GM19455 (cell line): ENCODE results near the gene NUB1.

Experiments used
- ATAC-seq: cut with Tn5 transposase; IDR thresholded peaks from one replicate; pipeline ENCODE4 v1.9.1; 2021; ENCODE audit not compliant: unreplicated experiment

The NUB1 gene

DNA sequence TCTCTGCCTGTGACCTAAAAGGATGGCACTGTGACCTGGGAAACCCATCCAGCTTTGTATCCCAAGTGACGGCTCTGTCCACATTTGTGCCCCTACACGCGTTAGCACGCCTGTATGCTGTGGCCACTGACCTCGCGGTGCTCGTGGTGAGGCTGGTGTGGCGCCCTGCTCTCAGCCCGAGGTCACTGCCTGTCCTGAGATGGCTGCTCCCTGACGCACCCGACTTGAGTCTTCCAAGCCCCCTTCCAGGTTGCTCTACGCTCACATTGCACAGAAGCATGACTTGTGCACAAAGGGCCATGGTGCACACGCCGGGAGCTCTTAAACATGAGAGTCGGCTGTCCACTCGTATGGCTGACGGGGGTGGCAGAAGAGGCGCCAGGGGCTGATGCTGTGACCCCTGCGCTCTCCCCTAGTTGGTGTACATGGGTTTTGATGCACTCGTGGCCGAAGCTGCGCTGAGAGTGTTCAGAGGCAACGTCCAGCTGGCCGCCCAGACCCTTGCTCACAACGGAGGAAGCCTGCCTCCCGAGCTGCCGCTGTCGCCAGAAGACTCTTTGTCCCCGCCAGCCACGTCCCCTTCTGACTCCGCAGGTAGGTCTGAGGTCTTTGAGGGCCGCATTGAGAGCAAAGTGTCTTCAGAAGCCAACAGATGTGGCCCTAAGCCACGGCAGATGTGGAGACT is 34.7 kb downstream of the NUB1 start:
- no peak for ATAC-seq

DNA sequence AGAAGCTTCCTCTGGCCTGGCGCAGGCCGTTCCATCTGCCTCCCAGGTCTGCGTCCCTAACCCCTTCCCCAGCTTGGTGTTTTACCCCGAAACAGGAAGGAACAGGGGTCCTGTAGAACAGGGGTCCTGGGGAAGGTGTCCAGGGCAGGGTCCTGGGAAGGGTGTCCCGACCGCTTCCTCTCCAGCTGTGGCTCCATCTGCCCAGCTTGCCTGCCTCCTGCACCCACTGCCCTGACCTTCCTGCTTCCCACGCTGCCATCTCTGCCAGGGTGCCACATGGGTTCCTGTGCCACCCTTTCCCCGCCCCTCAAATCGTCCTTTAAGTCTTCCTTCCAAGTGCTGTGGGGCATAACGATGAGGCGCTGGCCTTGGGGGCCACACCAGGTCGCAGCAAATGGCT is 35.8 kb downstream of the NUB1 start:
- ATAC-seq = no peak

DNA sequence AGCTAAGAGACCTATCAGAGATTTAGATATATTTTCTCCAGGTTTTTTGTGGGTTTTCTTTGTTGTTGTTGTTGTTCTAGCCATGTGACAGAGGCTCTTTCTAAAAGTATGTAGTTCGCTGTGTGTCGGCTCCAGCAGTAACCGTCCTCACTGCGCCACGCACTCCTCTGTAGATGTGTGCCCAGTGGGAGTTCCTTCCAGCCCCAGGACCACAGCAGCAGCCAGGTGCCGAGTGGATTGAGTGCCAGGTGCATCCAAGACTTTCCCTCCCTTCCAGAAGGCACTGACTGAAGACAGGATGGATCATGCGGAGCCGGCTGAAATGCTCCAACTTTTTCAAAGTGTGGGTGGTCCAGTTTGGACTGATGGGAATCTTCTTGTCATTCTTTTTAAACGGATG is 36.4 kb downstream of the NUB1 start:
- no peak for ATAC-seq

DNA sequence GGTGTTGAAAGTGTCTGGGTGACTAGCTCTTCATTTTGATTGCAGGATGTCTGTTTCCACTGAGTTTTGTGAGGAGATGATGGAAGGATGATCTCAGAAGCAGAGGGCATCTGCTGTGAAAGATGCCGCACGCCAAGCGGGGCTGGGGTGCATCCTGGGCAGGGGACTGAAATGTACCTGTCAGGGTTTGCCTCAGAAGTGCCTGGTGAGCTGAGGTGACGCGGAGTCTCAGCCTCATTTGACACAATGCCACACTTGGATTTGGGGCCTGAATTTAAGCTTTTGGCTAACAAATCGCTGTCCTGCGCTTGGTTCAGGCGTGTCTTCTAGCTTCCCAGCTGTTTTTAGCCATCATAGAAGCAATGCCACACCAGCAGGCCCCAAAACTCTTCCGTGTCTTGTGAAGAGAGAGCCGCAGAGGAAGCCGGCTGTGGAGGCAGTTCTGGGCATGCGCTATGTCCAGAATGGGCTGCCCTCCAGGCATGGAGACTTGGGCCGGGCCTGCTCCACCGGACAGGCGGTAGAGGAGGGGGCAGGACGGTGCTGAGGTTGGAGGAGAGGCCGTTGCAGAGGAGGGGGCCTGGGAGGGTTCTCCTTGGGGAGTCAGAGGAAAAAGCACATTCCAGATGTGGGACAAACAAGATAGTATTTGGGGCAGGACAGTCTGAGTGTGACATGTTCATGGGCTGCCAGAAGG is 37.0 kb downstream of the NUB1 start:
- ATAC-seq = no peak

DNA sequence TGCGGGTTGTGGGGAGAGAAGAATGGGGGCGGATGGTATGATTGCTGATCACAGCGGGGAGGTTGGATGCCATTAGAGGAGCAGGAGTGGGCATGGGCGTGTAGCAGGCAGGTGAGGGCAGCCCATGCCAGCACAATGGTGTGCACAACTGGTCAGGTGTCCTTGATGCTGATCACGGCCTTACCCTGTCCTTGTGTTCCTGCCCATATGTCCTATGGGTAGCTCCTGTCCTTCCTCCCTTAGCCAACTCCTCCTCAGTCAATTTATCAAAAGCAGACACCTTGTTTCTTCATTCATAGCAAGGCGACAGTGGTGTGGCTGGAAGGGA is 37.5 kb downstream of the NUB1 start:
- ATAC-seq = no peak

DNA sequence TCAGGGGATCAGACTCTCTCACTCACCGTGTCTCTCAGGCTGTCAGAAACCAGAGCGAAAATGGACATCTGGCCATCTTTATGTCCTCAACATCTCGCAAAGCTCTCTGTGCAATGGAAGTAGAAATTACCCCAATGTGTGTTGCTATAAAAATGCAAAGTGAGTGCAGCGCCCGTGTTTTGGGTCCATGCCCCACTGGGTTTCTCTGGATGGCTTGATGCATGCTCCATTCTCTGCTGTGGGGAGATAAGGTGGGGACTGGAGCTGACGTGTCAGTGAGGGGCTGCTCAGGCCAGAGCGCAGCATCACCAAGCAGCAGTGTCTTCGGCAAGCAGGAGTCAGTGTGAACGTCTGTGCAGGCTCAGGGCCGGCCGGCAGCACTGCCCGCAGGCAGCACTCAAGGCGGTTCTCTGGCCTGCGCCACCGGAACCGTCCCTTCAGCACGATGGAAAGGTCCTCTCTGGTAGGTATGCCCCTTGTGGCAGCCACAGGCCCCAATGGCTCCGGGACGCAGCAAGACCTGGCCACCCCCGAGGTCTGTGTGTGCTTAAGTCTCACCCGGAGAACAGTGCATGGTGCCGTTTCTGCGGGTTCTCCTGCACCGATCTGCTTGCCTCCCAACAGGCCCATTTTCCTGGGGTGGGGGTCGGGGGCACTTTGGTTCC is 38.1 kb downstream of the NUB1 start:
- ATAC-seq = no peak

DNA sequence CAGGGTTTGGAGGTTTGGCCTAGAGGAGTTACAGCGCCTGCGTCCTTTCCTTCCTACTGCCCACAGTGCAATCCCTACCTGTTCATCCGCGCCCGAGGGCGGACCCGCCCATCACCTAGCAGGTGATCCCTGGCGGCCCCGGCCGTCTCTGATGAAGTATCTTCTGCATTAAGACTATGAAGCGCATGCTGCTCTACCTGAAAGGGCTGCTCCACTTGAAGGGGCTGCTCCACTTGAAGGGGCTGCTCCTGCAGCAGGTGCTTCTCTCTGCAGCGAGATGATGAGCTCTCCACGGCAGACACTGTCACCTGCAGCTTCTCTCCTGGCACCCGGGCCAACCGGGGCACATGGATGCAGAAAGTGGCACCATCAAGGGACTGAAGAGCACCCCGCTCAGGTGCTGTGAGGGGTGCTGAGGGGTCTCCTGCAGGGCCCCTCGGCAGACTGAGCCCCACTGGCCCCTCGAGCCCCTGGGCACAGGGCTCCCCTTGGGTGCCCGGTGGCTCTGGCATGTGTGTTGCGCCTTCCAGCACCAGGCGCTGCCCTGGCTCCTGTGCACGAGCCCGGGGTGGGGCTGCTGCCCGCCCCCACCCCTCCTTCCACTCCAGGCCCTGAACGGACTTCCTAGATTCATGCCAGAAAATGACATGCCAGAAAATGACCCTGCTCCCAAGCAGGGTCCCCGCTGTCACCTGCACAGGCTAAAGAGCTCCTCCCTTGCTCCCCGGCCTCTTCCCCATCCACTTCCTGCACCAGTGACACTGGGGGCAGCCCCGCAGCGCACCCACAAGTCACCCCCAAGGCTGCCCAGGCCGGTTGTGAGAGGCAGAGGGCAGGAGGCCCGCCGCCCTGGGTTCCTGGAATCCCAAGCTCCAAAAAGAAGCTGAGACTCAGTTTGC is 38.8 kb downstream of the NUB1 start:
- no peak for ATAC-seq

DNA sequence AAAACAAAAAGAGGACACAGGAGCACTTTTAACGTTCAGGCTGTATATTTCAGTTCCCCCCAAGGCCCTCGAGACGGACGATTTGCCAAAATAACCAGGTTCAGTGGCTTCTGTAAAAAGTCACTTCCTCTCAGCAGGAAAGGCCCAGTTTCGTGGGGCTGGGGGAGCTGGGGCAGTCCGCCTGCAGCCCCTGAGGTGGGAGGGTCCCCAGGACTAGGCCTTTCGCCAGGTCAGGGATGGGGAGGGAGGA is 39.4 kb downstream of the NUB1 start:
- ATAC-seq = no peak

DNA sequence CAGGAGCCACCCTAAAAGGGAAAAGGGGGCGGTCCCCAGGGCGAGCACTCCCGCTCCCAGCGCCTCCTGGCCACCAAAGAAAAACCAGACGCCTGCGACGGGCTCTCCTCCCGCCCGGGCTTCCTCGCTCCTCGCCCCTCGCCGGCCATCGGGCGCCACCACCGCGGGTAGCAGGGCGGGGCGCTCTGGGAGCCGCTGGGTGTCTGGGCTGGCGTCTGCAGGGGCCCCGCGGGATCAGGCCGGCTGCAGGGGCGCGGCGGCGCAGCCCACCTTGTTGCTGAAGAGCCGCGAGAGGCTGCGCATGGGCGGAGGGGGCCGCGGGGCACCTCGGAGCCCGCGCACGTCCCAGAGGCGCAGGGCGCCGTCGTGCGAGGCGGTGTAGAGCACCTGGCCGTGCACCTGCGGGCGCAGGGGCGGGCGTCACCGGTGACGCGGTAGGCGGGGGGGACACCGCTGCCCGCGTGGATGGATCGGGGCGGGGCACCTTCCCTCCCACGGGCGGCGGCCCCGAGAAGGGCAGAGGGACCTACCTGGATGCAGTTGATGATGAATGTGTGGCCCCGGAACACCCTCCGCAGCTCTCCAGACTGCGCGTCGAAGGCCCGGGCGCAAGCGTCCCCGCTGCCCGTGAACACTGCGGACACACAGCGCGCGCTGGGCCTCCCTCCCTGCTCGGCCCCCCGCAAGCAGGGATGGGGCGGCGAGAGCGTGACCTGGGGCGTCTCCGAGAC is 39.9 kb downstream of the NUB1 start:
- ATAC-seq = no peak

DNA sequence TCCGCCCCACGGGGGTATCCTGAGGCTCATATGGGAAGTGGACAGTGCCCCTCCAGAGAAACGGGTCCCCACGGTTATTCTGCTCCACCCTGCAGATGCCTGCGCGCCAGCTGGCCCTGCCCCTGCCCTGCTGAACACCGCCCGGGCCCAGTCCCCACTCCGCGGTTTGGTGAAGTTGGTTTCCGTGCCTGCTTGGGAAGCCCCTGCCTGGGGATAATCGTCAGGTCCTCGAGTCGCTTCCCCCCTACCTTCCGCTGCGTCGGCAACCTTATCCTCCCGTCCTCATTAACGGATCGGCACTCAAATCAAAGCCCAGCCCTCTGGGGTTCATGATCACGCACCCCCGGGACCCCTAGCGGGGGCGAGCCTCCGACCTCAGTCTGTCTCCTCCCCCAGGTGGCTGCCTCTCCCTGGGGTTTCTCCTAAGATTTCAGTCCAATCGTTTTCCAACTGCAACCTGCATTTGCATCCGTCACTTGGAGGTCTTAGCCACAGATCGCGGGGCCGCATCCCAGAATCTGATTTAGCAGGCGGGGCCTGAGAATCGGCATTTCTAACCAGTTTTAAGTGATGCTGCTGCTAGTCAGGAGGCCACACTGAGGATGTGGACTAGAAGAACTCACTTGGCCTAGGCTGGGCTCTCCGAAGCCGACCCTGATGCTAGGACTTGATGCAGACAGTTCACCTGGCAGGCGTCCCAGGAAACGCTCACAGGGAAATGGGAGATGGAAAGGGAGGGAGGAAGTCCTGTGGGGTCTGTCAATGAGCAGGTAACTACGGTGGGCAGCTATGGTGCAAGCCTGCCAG is 40.7 kb downstream of the NUB1 start:
- ATAC-seq = no peak

DNA sequence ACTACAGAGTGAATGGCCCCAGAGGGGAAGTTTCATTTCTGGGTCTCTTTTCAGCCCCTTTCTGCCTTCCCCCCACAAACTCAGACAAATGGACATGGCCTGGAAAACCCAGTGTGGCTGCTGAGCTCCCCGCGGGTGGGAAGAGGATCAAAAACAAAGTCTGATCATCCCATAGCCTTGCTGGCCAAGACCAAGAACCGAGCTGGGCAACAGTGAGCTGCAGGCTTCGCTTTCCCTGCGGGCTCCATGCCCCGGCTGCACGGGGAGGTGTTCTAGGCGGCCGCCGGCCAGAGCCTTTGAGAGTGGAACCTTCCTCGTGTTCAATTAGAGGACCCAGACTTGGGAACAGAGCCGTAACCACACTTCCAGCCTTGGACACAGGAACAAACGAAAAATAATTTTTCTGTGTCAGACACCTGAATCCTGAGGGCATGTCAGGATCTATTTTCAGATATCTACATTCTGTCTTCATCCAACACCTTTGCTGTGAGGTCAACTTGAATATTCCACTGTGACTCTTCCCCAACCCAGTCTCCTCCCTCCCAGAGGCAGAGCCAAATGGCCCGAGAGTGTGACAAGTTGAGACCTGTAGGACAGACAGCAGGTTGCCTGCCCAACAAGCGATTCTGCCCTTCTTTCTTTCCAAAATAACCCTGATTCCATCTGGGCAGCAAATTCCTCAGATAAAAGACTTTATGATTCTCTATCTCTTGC is 42.2 kb downstream of the NUB1 start:
- ATAC-seq = no peak

DNA sequence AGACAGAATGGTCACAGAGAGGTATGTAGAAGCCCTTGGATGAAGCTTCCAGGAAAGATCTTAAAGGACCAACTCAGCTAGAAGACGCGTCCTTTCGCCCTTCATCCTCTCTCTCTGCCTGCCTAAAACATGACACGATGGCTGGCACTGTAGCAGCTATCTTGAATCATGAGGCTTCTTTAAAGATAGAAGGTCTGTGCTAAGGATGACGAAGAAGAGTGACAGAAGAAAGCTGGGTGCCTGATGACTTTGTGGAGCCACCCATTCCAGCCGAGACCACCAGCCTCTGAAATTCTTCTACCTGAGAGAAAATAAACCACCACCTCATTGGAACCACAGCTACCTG is 42.7 kb downstream of the NUB1 start:
- ATAC-seq = no peak

DNA sequence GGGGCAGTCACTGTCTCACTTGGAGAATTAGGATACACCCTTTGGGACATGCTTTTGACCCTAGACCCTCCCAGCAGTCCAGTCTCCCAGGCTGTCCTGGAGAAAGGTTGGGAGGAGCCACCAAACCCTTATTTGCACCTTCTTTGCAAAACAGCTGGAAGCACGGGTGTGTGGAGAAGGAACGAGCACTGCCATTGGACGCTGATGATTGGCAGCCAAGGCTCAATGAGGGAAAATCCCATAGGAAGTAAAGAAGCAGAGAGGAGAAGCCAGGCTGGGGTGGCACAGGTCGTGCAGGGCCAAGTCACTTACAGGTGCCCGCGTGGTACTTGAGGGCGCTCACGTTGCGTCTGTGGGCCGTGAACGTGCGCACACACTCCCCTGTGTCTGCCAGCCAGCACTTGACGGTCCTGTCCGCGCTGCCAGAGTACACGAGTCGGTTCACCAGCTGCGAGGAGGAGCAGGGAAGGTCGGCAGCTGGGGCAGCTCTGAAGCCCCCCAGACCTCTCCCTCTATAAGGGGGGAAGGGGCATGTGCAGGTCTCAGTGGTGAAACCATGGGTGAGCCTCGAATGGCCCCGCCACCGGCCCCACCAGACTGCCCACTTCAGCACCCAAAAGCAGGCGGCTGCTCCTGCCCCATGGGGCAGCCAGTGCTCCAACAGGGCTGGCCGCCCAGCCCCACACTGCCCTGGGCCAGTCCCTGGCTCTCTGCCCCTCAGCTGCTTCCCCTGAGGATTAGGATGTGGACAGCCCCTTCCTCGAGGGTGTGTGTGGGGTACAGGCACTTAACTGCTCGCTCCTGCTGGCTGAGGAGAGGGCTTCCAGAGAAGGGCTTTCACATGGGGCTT is 43.4 kb downstream of the NUB1 start:
- no peak for ATAC-seq

DNA sequence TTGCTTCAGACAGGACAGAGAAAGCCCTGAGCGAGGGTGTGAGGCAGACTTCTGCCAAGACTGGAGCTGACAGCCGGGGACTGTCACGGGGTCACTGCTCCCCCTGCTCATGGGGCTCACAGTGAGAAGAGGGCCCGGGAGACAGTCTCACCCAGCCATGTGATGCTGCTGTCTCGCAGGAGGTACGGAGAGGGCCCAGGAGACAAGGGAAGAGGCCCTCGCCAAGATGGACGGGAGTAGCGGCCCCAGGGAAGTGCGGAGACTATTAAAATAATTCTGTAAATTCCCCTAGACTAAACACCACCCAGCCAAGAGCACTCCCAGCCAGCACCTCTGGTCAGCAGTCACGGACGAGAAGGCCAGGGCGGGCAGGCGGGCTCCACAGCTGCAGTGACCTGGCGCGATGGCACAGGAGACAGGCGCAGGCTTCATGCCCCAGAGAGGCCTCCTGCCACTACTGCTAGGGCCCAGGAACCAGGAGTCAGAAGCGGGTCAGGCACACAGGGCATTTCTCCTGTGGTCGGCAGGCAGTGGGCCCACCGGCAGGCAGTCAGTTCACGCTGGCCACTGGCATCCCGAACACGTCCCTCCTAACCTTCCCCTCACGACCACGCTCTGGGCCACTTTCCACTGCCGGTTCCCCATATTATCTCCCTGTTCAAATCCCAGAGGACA is 44.2 kb downstream of the NUB1 start:
- no peak for ATAC-seq

DNA sequence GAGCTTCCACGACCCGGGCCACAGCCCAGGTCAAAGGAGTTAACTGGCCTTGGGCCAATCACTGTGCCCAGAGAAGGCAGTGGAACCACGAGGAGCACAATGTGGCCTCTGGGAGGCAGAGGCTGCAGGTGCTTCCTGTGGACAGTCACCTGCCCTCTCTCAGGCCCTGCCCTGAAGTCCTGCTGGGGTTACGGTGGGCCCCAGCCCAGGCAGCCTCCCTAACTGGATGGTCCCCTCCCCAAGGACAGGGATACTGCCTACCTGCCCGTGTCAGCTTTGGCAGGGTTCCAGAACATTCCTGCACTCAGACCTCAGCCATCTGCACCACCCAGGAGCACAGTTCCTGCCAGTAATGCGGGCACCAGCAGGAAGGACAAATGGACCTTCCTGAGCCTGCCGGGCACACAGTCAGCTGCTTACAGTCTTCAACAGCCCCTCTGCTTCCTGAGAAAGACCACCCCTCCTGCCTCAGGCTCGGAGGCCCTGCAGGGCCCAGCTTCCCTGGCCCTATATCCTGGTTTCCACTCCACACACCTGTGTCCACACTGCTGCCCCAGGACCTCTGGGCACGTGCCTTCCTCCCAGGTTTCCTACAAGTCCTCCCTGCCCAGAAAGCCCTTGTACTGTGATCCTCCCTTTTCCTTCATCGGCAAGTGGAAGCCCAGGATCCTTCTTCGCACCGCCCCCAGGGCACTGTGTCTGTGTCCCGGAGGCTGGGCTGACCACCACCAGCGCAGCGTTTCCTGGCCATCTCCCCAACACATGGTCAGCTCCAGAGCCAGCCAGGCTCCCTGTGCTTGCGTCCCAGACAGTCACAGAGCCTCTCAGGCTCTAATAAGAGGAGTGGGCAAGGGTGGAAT is 44.9 kb downstream of the NUB1 start:
- ATAC-seq = no peak

DNA sequence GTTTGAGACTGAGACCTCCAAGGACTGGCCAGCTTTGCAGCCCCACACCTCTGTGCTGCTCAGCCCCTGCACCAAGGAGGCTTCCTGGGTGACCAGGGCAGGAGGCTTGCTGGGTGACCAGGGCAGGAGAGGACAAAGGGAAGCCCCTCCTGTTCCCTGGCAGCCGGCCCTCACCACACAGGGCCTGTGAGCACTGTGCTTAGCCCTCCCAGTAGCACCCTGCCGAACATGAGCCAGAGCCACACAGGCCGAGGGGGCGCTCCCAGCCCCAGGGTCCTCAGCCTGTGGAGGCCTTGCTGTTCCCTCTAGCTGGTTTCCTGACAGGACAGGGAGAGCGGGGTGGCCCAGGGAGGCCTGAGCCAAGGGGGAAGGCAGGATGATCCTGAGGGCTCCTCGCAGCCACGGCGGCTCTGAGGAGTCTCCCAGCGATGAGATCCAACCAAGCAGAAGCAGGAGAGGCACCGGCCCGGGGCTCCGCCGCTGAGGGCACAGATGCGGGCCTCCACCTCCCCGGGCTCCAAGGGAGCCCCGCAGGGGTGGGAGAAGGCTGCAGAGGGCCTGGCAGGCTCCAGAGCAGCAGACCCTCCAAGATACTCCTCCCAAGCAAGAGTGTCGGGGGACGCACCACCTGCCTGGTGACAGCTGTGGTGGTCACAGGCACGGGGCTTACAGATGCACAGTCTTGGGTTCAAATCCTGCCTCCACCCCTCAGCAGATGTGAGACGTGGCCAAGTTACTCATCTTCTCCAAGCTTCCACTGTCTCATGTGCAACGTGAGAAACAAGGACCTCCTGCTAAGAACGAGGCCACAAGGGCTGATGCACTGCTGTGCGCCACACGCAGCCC is 45.8 kb downstream of the NUB1 start:
- ATAC-seq = no peak

DNA sequence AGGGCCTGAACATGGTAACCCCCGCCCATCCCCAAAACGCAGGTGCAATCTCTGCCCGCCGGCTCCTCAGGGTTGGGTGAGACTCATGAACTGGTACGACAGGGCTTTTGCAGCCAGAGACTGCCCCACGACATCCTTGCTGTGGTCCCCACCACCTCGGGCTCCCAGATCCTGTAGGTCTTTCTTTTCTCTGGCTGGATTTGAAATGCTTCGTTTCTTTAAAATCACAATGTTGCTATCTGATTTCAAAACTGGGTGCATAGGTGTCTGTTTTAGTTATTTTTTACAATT is 46.3 kb downstream of the NUB1 start:
- no peak for ATAC-seq
